Measurements from ENCODE around the gene STOML2. TPM values are rescaled to one million over a fixed set of nuclear protein-coding genes. Genes with fewer than 3 reads are reported as not detected.

STOML2 gene
- total and polyA plus RNA-seq, 2 donors (not counting 1 experiment from before 2014, with no cell fraction given): 58.9 to 64.6 TPM

GRCh38 chr9:35069020-35069419 is 33.9 kb downstream of the STOML2 start:
- Histone ChIP-seq H3K79me2 (ENCODE audit: control insufficient read depth, insufficient read depth, low read length) (peaks cover 75% of the 10 kb centered on the region), H3K4me2 (replicated peaks; ENCODE audit: low read depth, low read length, poor library complexity, severe bottlenecking) (peak overlapping the region; percentile 9), H3K4me3 (ENCODE audit: control extremely low read depth in 1 of 5, extremely low read depth in 1 of 5, insufficient read depth in 1 of 5, low read depth in 2 of 5, low read length in 4 of 5) (peak overlapping the region in 1 of 5 experiments; percentile 1), H3K36me3 (replicated peaks in 1 of 2; ENCODE audit: control extremely low read depth in 1 of 2, control insufficient read depth in 1 of 2, extremely low read depth in 1 of 2, insufficient read depth in 2 of 2, low read length in 1 of 2) (peaks cover 4 to 52% of the 10 kb centered on the region in 2 experiments), H3K4me1 (ENCODE audit: control insufficient read depth in 2 of 2, insufficient read depth in 2 of 2, low read length in 2 of 2) (peaks cover 40 to 45% of the 10 kb centered on the region in 2 donors), H3K27ac (ENCODE audit: low read length in 2 of 2) (no peak overlapping the region), H2AFZ (ENCODE audit: insufficient read depth, low read depth, low read length, poor library complexity, severe bottlenecking) (no peak overlapping the region), H3K9ac (ENCODE audit: low read length) (no peak overlapping the region), H4K20me1 (ENCODE audit: control insufficient read depth, insufficient read depth, low read length, poor library complexity, severe bottlenecking) (peaks cover 84% of the 10 kb centered on the region), H3K9me3 (ENCODE audit: control extremely low read depth in 1 of 3, control insufficient read depth in 2 of 3, insufficient read depth in 1 of 3, low read length in 2 of 3) (no peaks in the 10 kb centered on the region), H3K27me3 (replicated peaks in 1 of 4; ENCODE audit: control extremely low read depth in 1 of 4, control insufficient read depth in 3 of 4, insufficient read depth in 4 of 4, low read length in 3 of 4) (no peaks in the 10 kb centered on the region)
- H3K4me1 Mint-ChIP-seq: peaks cover 54% of the 10 kb centered on the region
- POLR2A ChIA-PET: interaction anchor here (1.1 kb wide), 1 partner anchor 8 kb away, joined by 6 read pairs; no protein-coding TSS in a partner anchor
- no peak for DNase-seq
- intact Hi-C loops (cut with micrococcal nuclease): no loop called here
- TF ChIP-seq, protein P1, sequence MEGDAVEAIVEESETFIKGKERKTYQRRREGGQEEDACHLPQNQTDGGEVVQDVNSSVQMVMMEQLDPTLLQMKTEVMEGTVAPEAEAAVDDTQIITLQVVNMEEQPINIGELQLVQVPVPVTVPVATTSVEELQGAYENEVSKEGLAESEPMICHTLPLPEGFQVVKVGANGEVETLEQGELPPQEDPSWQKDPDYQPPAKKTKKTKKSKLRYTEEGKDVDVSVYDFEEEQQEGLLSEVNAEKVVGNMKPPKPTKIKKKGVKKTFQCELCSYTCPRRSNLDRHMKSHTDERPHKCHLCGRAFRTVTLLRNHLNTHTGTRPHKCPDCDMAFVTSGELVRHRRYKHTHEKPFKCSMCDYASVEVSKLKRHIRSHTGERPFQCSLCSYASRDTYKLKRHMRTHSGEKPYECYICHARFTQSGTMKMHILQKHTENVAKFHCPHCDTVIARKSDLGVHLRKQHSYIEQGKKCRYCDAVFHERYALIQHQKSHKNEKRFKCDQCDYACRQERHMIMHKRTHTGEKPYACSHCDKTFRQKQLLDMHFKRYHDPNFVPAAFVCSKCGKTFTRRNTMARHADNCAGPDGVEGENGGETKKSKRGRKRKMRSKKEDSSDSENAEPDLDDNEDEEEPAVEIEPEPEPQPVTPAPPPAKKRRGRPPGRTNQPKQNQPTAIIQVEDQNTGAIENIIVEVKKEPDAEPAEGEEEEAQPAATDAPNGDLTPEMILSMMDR (IDR thresholded peaks at IDR 0.05): no peak
- TF ChIP-seq EZH2 (IDR thresholded peaks at IDR 0.05; ENCODE audit: borderline replicate concordance, insufficient read depth, low read depth, low read length, poor library complexity, severe bottlenecking): no peak
- peak overlapping the region; percentile 74 for H3K4me3 Mint-ChIP-seq
- CTCF ChIA-PET: interaction anchor here (0.8 to 4.1 kb wide), 3 partner anchors 17 to 85 kb away, joined by 3 to 20 read pairs (median 3); no protein-coding TSS in a partner anchor
- no peaks in the 10 kb centered on the region for H3K9me3 Mint-ChIP-seq (ENCODE audit: insufficient read depth)
- peak overlapping the region; percentile 16 for H3K27ac Mint-ChIP-seq
- WGBS (ENCODE audit: insufficient coverage): 91% methylated on average over 2 of the region's 4 CpGs
- ATAC-seq (ENCODE audit: low read depth): no peak
- H3K27me3 Mint-ChIP-seq: no peaks in the 10 kb centered on the region

GRCh38 chr9:35067056-35067455 is 35.9 kb downstream of the STOML2 start:
- CTCF ChIA-PET: interaction anchor here (0.5 to 1.7 kb wide), 4 partner anchors 13 to 409 kb away, joined by 3 to 8 read pairs (median 3); partner anchors contain the start of gene PIGO
- H3K36me3 ChIP-seq (replicated peaks in 1 of 2; ENCODE audit: control extremely low read depth in 1 of 2, control insufficient read depth in 1 of 2, extremely low read depth in 1 of 2, insufficient read depth in 2 of 2, low read length in 1 of 2): peaks cover 11 to 72% of the 10 kb centered on the region in 2 experiments
- H3K9ac ChIP-seq (ENCODE audit: low read length): no peak overlapping the region
- Mint-ChIP-seq H3K4me1 (peaks cover 47% of the 10 kb centered on the region), H3K27me3 (no peaks in the 10 kb centered on the region), H3K9me3 (ENCODE audit: insufficient read depth) (no peaks in the 10 kb centered on the region), H3K27ac (no peak overlapping the region), H3K4me3 (no peak overlapping the region)
- no peak overlapping the region for H2AFZ ChIP-seq (ENCODE audit: insufficient read depth, low read depth, low read length, poor library complexity, severe bottlenecking)
- TF ChIP-seq, protein P1 (IDR thresholded peaks at IDR 0.05): no peak
- TF ChIP-seq EZH2 (IDR thresholded peaks at IDR 0.05; ENCODE audit: borderline replicate concordance, insufficient read depth, low read depth, low read length, poor library complexity, severe bottlenecking): no peak
- no peak for DNase-seq
- no CpG with 5 or more reads among the region's 1 CpG for WGBS (ENCODE audit: insufficient coverage)
- no peak overlapping the region for H3K27ac ChIP-seq (ENCODE audit: low read length in 2 of 2)
- H3K4me2 ChIP-seq (replicated peaks; ENCODE audit: low read depth, low read length, poor library complexity, severe bottlenecking): no peak overlapping the region
- peaks cover 34 to 36% of the 10 kb centered on the region in 2 donors for H3K4me1 ChIP-seq (ENCODE audit: control insufficient read depth in 2 of 2, insufficient read depth in 2 of 2, low read length in 2 of 2)
- no peak for ATAC-seq (ENCODE audit: low read depth)
- H3K27me3 ChIP-seq (replicated peaks in 1 of 4; ENCODE audit: control extremely low read depth in 1 of 4, control insufficient read depth in 3 of 4, insufficient read depth in 4 of 4, low read length in 3 of 4): no peaks in the 10 kb centered on the region
- peaks cover 82% of the 10 kb centered on the region for H3K79me2 ChIP-seq (ENCODE audit: control insufficient read depth, insufficient read depth, low read length)
- peaks cover 99% of the 10 kb centered on the region for H4K20me1 ChIP-seq (ENCODE audit: control insufficient read depth, insufficient read depth, low read length, poor library complexity, severe bottlenecking)
- H3K4me3 ChIP-seq (ENCODE audit: control extremely low read depth in 1 of 5, extremely low read depth in 1 of 5, insufficient read depth in 1 of 5, low read depth in 2 of 5, low read length in 4 of 5): no peak overlapping the region
- intact Hi-C loops (cut with micrococcal nuclease): no loop called here
- H3K9me3 ChIP-seq (ENCODE audit: control extremely low read depth in 1 of 3, control insufficient read depth in 2 of 3, insufficient read depth in 1 of 3, low read length in 2 of 3): no peaks in the 10 kb centered on the region
- POLR2A ChIA-PET: no interaction called here
